Cardiac muscle cell (in vitro differentiated cells and primary cell): Measurements from ENCODE around the gene ADAMTS12. TPM values are rescaled to one million over a fixed set of nuclear protein-coding genes. Genes with fewer than 3 reads are reported as not detected.
A peak's percentile ranks its signal among the peaks of the same experiment; 100 is the strongest.

Source experiments
- DNase-seq, 2 donors: peaks; one replicate each; pipeline versions ENCODE4 v3.0.0 to v3.0.0-alpha.2; 2010 to 2017; ENCODE audit warnings: low read depth in 1 of 2, low spot score in 1 of 2
- H3K27ac ChIP-seq: fragments of 200-600 bp; sonication (generic); 2 replicates; pipeline ENCODE4 v1.5.1; 2016
- H3K27me3 ChIP-seq: fragments of 200-600 bp; sonication (generic); 2 replicates; pipeline ENCODE4 v1.6.0; 2016; ENCODE audit warnings: control low read depth
- H3K36me3 ChIP-seq: fragments of 200-600 bp; sonication (generic); 2 replicates; pipeline ENCODE4 v1.5.1; 2016; ENCODE audit warnings: control low read depth
- H3K4me1 ChIP-seq: fragments of 200-600 bp; sonication (generic); 2 replicates; pipeline ENCODE4 v1.8.1; 2017; ENCODE audit warnings: low read depth, mild to moderate bottlenecking, mixed run types
- H3K4me3 ChIP-seq: fragments of 200-600 bp; sonication (generic); 2 replicates; pipeline ENCODE4 v1.5.1; 2016; ENCODE audit warnings: mild to moderate bottlenecking
- H3K9me3 ChIP-seq: fragments of 200-600 bp; sonication (generic); 2 replicates; pipeline ENCODE4 v1.5.1; 2017; ENCODE audit warnings: low read depth, mild to moderate bottlenecking, control low read depth
- CTCF ChIP-seq: IDR thresholded peaks from 2 replicates; pipeline ENCODE4 v1.5.1; 2012; ENCODE audit warnings: low read depth, mild to moderate bottlenecking, low read length
- polyA plus RNA-seq: library from polyadenylated mRNA; unstranded; fragments of >200 nt; fragmentation: Nextera tagmentation; extraction: Ambion mirVana; gene quantifications from 2 replicates; pipeline ENCODE4 v1.2.1, GENCODE V29; 2016
- total RNA-seq: library from RNA; depleted of rRNA; stranded (reverse); fragments of >200 nt; gene quantifications from 2 replicates; pipeline ENCODE4 v1.2.3, GENCODE V29; 2016

The ADAMTS12 gene
- total and polyA plus RNA-seq, 2 experiments from 2014 or later: 29.3 to 48.4 TPM

- Histone ChIP-seq H3K27ac (no peak overlapping the region), H3K27me3 (no peaks in the 10 kb centered on the region), H3K9me3 (no peaks in the 10 kb centered on the region), H3K4me3 (no peak overlapping the region), H3K36me3 (peaks cover 8% of the 10 kb centered on the region), H3K4me1 (no peaks in the 10 kb centered on the region)
- DNase-seq: peak in 1 of 2 donors; percentile 9
- TF ChIP-seq CTCF: no peak
These were observed 283.3 kb downstream of the ADAMTS12 start for GRCh38 chr5:33608344-33609041.

DNA sequence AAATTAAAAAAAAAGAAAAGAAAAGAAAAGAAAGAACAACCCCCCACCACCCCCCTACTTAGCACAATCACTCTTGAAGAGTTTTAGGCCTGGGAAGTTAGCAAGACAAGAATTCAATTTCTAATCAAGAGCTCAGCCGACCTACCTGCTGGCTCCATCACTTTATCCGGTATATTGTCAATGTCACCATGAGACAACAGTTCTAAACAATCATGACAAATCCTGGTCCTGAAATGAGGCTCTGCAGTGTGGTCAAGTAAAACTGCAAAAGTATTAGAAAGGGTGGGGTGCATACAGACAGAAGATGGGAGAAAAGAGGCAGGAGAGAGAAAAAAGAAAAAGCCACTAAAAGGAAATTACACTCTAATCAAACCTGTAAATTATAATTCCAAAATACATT lies 287.3 kb downstream of the ADAMTS12 start:
- no peak for DNase-seq
- H3K4me3 ChIP-seq: no peak overlapping the region
- no peaks in the 10 kb centered on the region for H3K9me3 ChIP-seq
- TF ChIP-seq CTCF: no peak
- no peak overlapping the region for H3K27ac ChIP-seq
- peaks cover 13% of the 10 kb centered on the region for H3K4me1 ChIP-seq
- H3K27me3 ChIP-seq: no peaks in the 10 kb centered on the region
- H3K36me3 ChIP-seq: no peaks in the 10 kb centered on the region

DNA sequence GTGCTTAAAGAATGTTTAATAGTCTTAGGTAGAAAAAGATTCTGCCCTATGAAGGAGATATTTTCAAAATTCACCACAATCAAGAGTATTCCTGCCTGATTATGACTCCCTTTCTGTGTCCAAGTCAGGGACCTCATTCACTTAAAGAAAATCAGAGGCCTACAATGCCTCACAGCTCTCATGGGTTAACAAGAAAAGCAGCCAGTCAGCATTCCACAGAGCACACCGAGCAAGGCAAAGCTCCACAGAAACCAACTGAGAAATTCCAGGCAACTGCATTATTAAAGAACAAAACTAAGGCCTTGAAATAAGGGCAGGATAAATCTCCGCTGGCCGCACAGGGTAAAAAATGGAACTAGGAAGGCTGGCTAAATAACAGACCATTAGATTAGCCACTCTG lies 289.9 kb downstream of the ADAMTS12 start:
- H3K9me3 ChIP-seq: no peaks in the 10 kb centered on the region
- DNase-seq: peak in 1 of 2 donors; percentile 53
- peaks cover 13% of the 10 kb centered on the region for H3K4me1 ChIP-seq
- H3K4me3 ChIP-seq: no peak overlapping the region
- no peaks in the 10 kb centered on the region for H3K36me3 ChIP-seq
- no peaks in the 10 kb centered on the region for H3K27me3 ChIP-seq
- peak overlapping the region; percentile 32 for H3K27ac ChIP-seq
- no peak for TF ChIP-seq CTCF

DNA sequence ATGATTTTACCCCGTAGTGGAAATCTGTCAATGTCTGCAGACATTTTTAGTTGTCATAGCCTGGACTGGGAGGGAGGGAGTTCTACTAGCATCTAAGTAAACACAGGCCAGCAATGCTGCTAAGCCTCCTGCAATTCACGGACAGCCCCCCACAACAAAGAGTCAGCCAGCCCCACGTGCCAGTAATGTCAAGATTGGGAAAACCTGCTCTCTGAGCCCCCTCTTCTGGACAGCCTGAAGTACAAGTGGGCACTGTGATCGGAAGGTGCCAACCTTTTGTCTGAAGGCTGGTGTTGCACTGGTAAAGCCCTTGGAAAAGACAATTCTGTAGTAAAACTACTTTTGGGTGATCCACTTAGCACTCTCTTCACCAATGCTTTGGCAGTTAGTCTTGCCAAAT lies 296.5 kb downstream of the ADAMTS12 start:
- Histone ChIP-seq H3K27ac (no peak overlapping the region), H3K9me3 (no peaks in the 10 kb centered on the region), H3K4me3 (no peak overlapping the region), H3K4me1 (peaks cover 7% of the 10 kb centered on the region), H3K27me3 (no peaks in the 10 kb centered on the region), H3K36me3 (no peaks in the 10 kb centered on the region)
- TF ChIP-seq CTCF: no peak
- DNase-seq: no peak

- Histone ChIP-seq H3K36me3 (no peaks in the 10 kb centered on the region), H3K9me3 (no peaks in the 10 kb centered on the region), H3K27ac (no peak overlapping the region), H3K27me3 (no peaks in the 10 kb centered on the region), H3K4me3 (no peak overlapping the region), H3K4me1 (no peaks in the 10 kb centered on the region)
- peak in 1 of 2 donors; percentile 18 for DNase-seq
- TF ChIP-seq CTCF: no peak
These were observed 297.8 kb downstream of the ADAMTS12 start for GRCh38 chr5:33594006-33594405.
